Heart left ventricle (tissue), 16 donors: Measurements from ENCODE around the gene COMP. TPM values are rescaled to one million over a fixed set of nuclear protein-coding genes. Genes with fewer than 3 reads are reported as not detected.

ENCODE experiments used
- ATAC-seq, 4 donors: fragments of 200-7000 bp; cut with Tn5 transposase; one replicate each; pipeline ENCODE4 v1.9.1; 2020 to 2022; ENCODE audit warnings: moderate library complexity in 4 of 4, mild to moderate bottlenecking in 3 of 4, moderate number of reproducible peaks in 1 of 4
- DNase-seq, 5 donors: peaks; one replicate each; pipeline ENCODE4 v3.0.0-alpha.2; 2020
- H3K27ac ChIP-seq, 12 donors: fragments of 200-600 bp; sonication (generic) in 4 of 12; one replicate each; pipeline versions ENCODE4 v1.5.0 to v1.8.0; 2016 to 2022; ENCODE audit warnings: mild to moderate bottlenecking in 2 of 12
- H3K27me3 ChIP-seq, 9 donors: fragments of 200-600 bp; sonication (generic) in 2 of 9; one replicate each; pipeline versions ENCODE4 v1.5.1 to v1.8.0; 2016 to 2022; ENCODE audit warnings: mild to moderate bottlenecking in 3 of 9
- H3K36me3 ChIP-seq, 9 donors: fragments of 200-600 bp; sonication (generic) in 2 of 9; one replicate each; pipeline versions ENCODE4 v1.5.0 to v1.8.0; 2018 to 2022; ENCODE audit warnings: mild to moderate bottlenecking in 2 of 9
- H3K4me1 ChIP-seq, 12 donors: fragments of 200-600 bp; sonication (generic) in 4 of 12; one replicate each; pipeline versions ENCODE4 v1.5.0 to v1.8.0; 2016 to 2022; ENCODE audit warnings: mild to moderate bottlenecking in 3 of 12
- H3K4me3 ChIP-seq, 12 donors: fragments of 200-600 bp; sonication (generic) in 4 of 12; one replicate each; pipeline versions ENCODE4 v1.5.0 to v1.8.0; 2017 to 2022; ENCODE audit warnings: mild to moderate bottlenecking in 9 of 12, moderate library complexity in 4 of 12
- H3K9me3 ChIP-seq, 12 donors: fragments of 200-600 bp; sonication (generic) in 4 of 12; one replicate each; pipeline versions ENCODE4 v1.5.0 to v1.8.0; 2016 to 2022; ENCODE audit warnings: mild to moderate bottlenecking in 1 of 12
- CTCF ChIP-seq, 12 donors: fragments of 200-600 bp; sonication (generic) in 4 of 12; IDR thresholded peaks; one replicate each; pipeline versions ENCODE4 v1.5.0 to v1.8.0; 2018 to 2022; ENCODE audit warnings: antibody characterized with exemption in 12 of 12, mild to moderate bottlenecking in 5 of 12
- POLR2A ChIP-seq, 2 donors: fragments of 450-650 bp; IDR thresholded peaks; one replicate each; pipeline ENCODE4 v1.6.1; 2017; ENCODE audit warnings: antibody characterized with exemption in 2 of 2, mild to moderate bottlenecking in 2 of 2, moderate library complexity in 2 of 2
- WGBS, 4 donors: extraction: QIAGEN DNeasy Blood & Tissue Kit in 2 of 4; methylation state at CpG; one replicate each; pipeline versions ENCODE4 v1.1.5 to v1.1.7; 2013 to 2018; 5-methylcytosine and 5-hydroxymethylcytosine counted together
- intact Hi-C, 10 donors: fragments of 100-400 bp; cut with DNase I; formaldehyde crosslinking; loops; one replicate each; pipeline versions ENCODE4 v1.11.1 to v1.14.2; 2022
- polyA plus RNA-seq, 2 donors: library from polyadenylated mRNA; stranded (reverse); fragments of 200-250 nt; gene quantifications; one replicate each; pipeline ENCODE4 v1.2.3, GENCODE V29; 2013
- total RNA-seq, 9 donors: library from RNA; depleted of rRNA in 2 of 9; stranded (reverse); fragments of >200 nt in 2 of 9; fragmentation: NEBNext Ultra II Directional in 3 of 9; extraction: Animal tissue kit (Norgen Biotek cat#: 25700) in 3 of 9; gene quantifications; one replicate each; pipeline versions ENCODE4 v1.1.0 to v1.2.4, GENCODE V29; 2016 to 2023
- donor health status: ischemic (EF 13 %, LVEDD 7.1; RV severe dilation, severe dysfunction).
- donor health status: healthy with polysubstance abuse.
- donor health status: DM: no; HTN: yes; CAD: no.
- donor health status: DM: no; HTN: no; CAD: no.
- donor health status: ischemic (EF 25% LVEDD 6.9; RV normal size, moderate dysfunction).
- donor health status: ischemic (EF 25% LVEDD 5.7; RV mildly dilated, moderate dysfunction).
- donor health status: healthy.
- donor health status: DM: yes; HTN: yes; CAD: no.
- donor health status: ischemic (EF 35%, LVEDD 5.7; RV mildly dilated, moderate dysfunction).
- donor health status: nonischemic (EF 11% LVEDD 7.7; RV severe dilation, severe dysfunction).
- donor health status: DM: yes; HTN: yes; CAD: no.
- donor health status: PGD.
- donor health status: ischemic (EF 29% LVEDD 5.4; RV normal size, mild dysfunction).
- donor health status: nonischemic (EF 23%, LVEDD 6.1; RV moderate dilation, normal function).

The COMP gene
- total and polyA plus RNA-seq, 11 donors: 0.11 to 2.7 (median 0.46) TPM; not detected in 1

GRCh38 chr19:18761531-18762110, 29.5 kb downstream of the COMP start:
- intact Hi-C loops: no loop called here
- peak overlapping the region in 1 of 12 donors; percentile 69 for H3K27ac ChIP-seq
- DNase-seq: no peak

GRCh38 chr19:18760440-18761383, 30.4 kb downstream of the COMP start:
- Histone ChIP-seq H3K27ac (no peak overlapping the region), H3K4me3 (no peak overlapping the region), H3K27me3 (no peaks in the 10 kb centered on the region), H3K9me3 (no peaks in the 10 kb centered on the region), H3K36me3 (peaks cover 0 to 10% (median 0%) of the 10 kb centered on the region in 9 donors), H3K4me1 (peaks cover 0 to 20% (median 12%) of the 10 kb centered on the region in 12 donors)
- whole genome bisulfite sequencing, 4 donors: 89 to 91% (median 91%) methylated on average over 27 of the region's 27 CpGs
- ATAC-seq (peak in 1 of 4 donors; percentile 3), DNase-seq (no peak)
- intact Hi-C loops: no loop called here
- no peak for TF ChIP-seq POLR2A (IDR thresholded peaks at IDR 0.05)
- no peak for TF ChIP-seq CTCF (IDR thresholded peaks at IDR 0.05)

More at GRCh38 chr19:18761531-18762110, 29.5 kb downstream of the COMP start:
- WGBS, 4 donors: 91 to 95% (median 93%) methylated on average over 13 to 16 of the region's 16 CpGs
- Histone ChIP-seq H3K36me3 (peaks cover 0 to 8% (median 0%) of the 10 kb centered on the region in 9 donors), H3K9me3 (no peaks in the 10 kb centered on the region), H3K4me3 (no peak overlapping the region), H3K4me1 (peaks cover 0 to 20% (median 12%) of the 10 kb centered on the region in 12 donors), H3K27me3 (no peaks in the 10 kb centered on the region)
- peak in 1 of 4 donors; percentile 3 for ATAC-seq
- TF ChIP-seq CTCF (IDR thresholded peaks at IDR 0.05) (no peak), POLR2A (IDR thresholded peaks at IDR 0.05) (no peak)

GRCh38 chr19:18759995-18760426, 31.1 kb downstream of the COMP start:
- intact Hi-C loops: no loop called here
- no peak for TF ChIP-seq CTCF (IDR thresholded peaks at IDR 0.05)
- no peak for TF ChIP-seq POLR2A (IDR thresholded peaks at IDR 0.05)
- Histone ChIP-seq H3K36me3 (peaks cover 0 to 14% (median 0%) of the 10 kb centered on the region in 9 donors), H3K27me3 (no peaks in the 10 kb centered on the region), H3K9me3 (no peaks in the 10 kb centered on the region), H3K27ac (no peak overlapping the region), H3K4me3 (no peak overlapping the region), H3K4me1 (peaks cover 0 to 20% (median 12%) of the 10 kb centered on the region in 12 donors)
- ATAC-seq (no peak), DNase-seq (no peak)
- WGBS, 4 donors: 92 to 95% (median 93%) methylated on average over 22 of the region's 22 CpGs
